Activated CD8-positive, alpha-beta memory T cell treated with anti-CD3 and anti-CD28 coated beads for 36 hours (primary cell): ENCODE results near the gene CCDC134. TPM values are rescaled to one million over a fixed set of nuclear protein-coding genes. Genes with fewer than 3 reads are reported as not detected.

ENCODE experiments used
- total RNA-seq, 2 experiments: library from RNA; stranded (reverse); gene quantifications; one replicate each; pipeline ENCODE4 v1.2.3, GENCODE V29; 2021

The CCDC134 gene
- total RNA-seq, 2 experiments from 2014 or later = 16.3 to 17.2 TPM

Other genes starting within 250 kb of the CCDC134 start
- gene CSDC2, start 239.7 kb upstream of the CCDC134 start, total RNA-seq = not detected
- gene PMM1, start 210.8 kb upstream of the CCDC134 start, total RNA-seq = 10 to 100 TPM; 30.5 to 31.1 TPM
- gene DESI1, start 179.6 kb upstream of the CCDC134 start, total RNA-seq = 10 to 100 TPM; 91.6 to 97.3 TPM
- 100 to 1,000 TPM; 470 to 479 TPM for gene XRCC6, start 179.4 kb upstream of the CCDC134 start, total RNA-seq
- 100 to 1,000 TPM; 329 to 338 TPM for gene SNU13, start 111.8 kb upstream of the CCDC134 start, total RNA-seq
- gene MEI1, start 101.2 kb upstream of the CCDC134 start, total RNA-seq = 10 to 100 TPM; 24.0 to 31.1 TPM
- gene SREBF2, start 32.4 kb downstream of the CCDC134 start, total RNA-seq = 100 to 1,000 TPM; 103 to 104 TPM
- gene SHISA8, start 114.4 kb downstream of the CCDC134 start, total RNA-seq = 1 to 10 TPM; 1.1 to 1.7 TPM
- 1 to 10 TPM; 3.6 to 3.9 TPM for gene TNFRSF13C, start 126.1 kb downstream of the CCDC134 start, total RNA-seq
- gene CENPM, start 146.5 kb downstream of the CCDC134 start, total RNA-seq = 10 to 100 TPM; 80.8 to 84.9 TPM
- gene SEPTIN3, start 168.8 kb downstream of the CCDC134 start, total RNA-seq = under 1 TPM; 0.36 to 0.55 TPM
- under 1 TPM; 0.36 to 0.42 TPM for gene WBP2NL, start 198.1 kb downstream of the CCDC134 start, total RNA-seq